Measurements from ENCODE around the gene IL31RA.
A peak's percentile ranks its signal among the peaks of the same experiment; 100 is the strongest.

IL31RA gene

GRCh38 chr5:55860288-55860687, 9.1 kb downstream of the IL31RA start:
- DNase-seq = peak in 1 of 2 donors; percentile 67

GRCh38 chr5:55860709-55861108, 9.6 kb downstream of the IL31RA start:
- DNase-seq = no peak

DNA sequence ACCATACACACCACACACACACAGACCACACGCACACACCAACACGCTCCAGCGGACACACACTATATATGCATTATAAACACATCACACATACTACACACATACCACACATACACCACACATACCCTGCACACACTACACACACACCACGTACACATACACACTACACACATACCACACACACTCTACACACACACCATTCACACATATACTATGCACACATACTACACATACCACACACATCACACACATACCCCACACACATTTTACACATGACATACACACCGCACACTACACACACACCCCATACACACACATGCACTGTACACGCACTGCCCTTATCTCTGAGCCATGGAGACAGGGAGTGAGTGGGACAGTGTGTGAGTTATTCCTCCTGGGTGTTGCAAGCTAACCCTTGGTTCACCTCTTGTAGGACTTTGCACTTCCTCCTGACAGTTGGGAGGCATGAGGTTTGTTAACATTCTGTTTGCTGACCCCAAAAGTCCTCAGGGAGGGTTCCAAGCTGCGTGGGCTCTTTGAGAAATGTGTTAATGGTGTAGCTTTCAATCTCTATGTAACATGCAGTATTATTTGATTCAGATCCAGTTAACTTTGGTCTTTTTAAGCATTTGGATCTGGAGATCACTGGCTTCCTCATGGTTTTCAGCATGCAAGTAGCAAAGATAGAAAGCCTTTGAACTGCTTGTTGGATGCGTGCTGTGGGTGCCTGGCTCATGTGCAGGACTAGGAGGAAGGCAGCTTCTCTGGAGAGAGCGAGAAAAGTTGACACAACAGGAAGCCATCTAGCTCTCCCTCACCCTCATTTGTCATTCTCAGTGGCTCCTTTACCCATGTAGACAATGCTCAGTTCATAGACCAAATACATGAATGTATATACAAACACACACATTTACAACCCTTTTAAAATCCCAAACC, 13.7 kb downstream of the IL31RA start:
- peak; percentile 77 to 78 for DNase-seq

- DNase-seq = peak; percentile 19 to 22
Observed at GRCh38 chr5:55865831-55866230, 14.7 kb downstream of the IL31RA start.

DNA sequence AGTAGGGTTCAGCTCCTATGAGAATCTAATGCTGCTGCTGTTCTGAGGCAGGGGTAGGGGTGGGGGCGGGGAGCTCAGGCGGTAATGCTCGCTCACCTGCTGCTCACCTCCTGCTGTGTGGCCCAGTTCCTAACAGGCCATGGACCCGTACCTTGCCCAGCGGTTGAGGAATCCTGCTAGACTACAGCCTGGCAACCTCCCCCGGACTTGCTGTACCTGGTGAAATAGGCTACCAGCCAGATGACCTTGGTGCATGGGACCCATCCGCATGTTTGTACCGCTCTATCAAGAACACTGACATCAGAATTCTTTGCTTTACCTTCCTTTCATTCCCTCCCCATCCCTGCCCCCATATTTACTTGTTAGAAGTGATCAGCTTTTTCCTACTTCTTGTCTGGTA, 15.3 kb downstream of the IL31RA start:
- DNase-seq = no peak

GRCh38 chr5:55866934-55867333, 15.8 kb downstream of the IL31RA start:
- DNase-seq = no peak

GRCh38 chr5:55868846-55869245, 17.7 kb downstream of the IL31RA start:
- DNase-seq = peak; percentile 83 to 84

DNA sequence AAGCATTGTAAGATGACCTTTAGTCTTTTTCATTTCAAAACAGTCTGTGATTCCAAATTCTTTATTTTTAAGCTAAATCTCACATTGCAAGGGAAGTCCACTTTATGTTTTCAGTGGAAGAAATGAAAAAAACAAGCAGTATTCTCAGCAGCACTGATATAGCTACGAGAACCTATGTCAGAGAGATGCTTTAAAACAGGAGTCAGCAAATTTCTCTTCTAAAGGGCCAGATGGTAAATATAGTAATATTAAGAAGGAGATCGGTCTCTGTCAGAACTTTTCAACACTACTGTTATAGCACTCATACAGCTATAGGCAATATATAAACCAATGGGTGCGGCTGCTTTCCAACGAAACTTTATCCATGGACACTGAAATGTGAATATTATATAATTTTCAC, 18.7 kb downstream of the IL31RA start:
- DNase-seq = no peak

GRCh38 chr5:55873234-55873633, 22.1 kb downstream of the IL31RA start:
- no peak for DNase-seq

GRCh38 chr5:55877655-55878054, 26.5 kb downstream of the IL31RA start:
- no peak for DNase-seq

- no peak for DNase-seq
Observed at GRCh38 chr5:55880453-55880852, 29.3 kb downstream of the IL31RA start.

- DNase-seq = no peak
Observed at GRCh38 chr5:55885359-55885758, 34.2 kb downstream of the IL31RA start.

DNA sequence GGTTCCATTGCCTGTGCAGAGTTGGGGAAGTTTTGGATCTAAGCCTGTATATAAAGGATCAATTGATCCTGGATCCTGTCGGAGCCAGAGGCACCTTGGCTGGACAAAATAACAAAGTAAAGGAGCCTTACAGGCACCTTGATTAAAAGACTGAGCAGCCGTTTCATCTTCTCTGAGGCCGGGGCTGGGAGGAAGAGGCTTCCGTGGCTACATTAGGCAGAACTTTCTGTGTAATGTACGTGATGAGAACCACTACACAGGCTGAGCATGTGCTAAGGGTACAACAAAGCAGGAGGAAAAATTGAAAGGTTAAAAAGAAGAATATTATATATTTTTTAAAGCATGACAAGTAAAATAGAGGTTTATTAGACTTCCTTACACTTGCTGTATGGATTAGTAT, 37.0 kb downstream of the IL31RA start:
- DNase-seq = no peak

DNA sequence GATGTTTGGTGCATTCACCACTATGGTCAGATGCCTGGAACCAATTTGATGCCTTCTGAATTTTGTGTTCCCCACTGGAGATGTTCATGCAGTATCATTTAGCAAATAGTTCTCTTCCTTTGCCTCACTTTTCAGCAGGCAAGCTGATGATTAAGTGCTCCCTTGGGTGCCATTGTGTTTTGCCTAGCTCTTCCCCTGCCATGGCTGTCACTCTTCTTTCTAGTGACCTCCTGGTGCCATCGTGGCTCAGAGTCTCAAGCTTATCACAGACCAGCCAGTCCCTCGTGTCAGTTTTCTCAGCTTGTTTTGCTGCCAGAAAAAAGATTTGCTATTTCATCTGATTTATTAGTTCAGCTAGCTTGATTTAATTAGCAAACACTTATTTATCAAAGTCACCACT, 41.3 kb downstream of the IL31RA start:
- no peak for DNase-seq

GRCh38 chr5:55894135-55894534, 43.0 kb downstream of the IL31RA start:
- DNase-seq = peak; percentile 14 to 21

- no peak for DNase-seq
Observed at GRCh38 chr5:55895346-55895745, 44.2 kb downstream of the IL31RA start.

DNA sequence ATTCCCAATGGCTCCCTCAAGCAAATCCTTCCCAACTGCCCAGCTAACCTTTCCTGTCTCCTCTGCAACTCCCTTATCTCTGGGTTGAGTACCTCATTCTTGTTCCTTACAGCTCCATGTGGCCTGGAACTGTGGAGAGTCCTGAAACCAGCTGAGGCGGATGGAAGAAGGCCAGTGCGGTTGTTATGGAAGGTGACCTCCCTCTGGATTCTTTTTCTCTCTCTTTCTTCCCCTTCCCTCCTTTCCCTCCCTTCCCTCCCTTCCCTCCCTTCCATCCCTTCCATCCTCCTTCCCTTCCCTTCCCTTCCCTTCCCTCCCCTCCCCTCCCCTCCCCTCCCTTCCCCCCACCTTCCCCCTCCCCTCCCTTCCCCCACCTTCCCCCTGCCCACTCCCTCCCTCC, 45.1 kb downstream of the IL31RA start:
- no peak for DNase-seq

GRCh38 chr5:55896663-55897062, 45.5 kb downstream of the IL31RA start:
- DNase-seq = no peak

DNA sequence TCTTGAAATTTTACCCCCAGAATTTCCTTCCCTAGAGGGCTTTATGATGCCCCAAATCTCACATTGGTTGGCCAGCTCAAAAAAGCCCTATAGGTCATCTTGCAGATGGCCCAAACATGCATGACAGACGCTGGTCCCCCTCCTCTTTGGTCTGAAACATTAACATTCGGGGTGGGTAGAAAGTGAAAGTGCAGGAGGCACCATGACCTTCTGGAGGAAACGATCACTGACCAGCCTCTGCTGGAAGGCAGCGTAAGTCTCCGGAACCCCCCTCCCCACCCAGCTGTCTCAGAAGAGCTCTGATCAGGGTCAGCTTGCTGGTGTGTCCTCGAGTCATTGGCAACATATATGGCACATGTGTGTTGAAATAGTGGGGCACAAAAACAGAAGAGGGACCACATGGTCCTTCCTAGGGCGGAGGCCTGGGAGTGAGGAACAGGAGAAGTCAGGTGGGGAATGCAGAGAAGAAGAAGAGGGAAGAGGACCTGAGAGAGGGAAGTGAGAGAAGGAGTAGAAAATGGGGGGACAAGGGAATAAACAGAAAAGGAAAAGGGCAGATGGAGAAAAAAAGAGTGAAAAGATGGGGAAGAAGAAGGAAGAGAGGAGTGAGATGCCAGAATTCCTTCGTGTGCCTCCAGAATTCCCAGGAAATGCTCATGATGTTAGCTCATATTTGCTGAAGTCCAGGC, 46.2 kb downstream of the IL31RA start:
- DNase-seq = no peak

DNA sequence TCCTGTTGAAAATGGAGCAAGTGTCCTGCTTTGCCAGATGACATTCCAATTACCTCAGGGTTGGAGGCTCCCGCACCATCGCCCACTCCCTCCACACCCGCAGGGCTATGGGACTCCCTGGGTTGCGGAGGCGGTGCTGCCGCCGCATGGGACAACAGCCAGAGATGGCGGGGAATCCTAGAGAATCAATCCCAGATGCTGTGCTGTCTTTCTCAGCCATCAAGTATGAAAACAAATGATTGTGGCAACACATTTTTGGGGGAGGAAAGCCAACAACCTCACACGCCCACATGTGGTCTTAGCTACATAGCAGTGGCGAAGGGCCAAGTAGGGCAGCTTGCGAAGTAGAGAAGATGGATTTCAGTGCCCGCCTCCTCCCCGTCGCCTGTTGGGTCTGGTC, 46.7 kb downstream of the IL31RA start:
- DNase-seq = peak; percentile 35 to 52

- no peak for DNase-seq
Observed at GRCh38 chr5:55899344-55899743, 48.2 kb downstream of the IL31RA start.

DNA sequence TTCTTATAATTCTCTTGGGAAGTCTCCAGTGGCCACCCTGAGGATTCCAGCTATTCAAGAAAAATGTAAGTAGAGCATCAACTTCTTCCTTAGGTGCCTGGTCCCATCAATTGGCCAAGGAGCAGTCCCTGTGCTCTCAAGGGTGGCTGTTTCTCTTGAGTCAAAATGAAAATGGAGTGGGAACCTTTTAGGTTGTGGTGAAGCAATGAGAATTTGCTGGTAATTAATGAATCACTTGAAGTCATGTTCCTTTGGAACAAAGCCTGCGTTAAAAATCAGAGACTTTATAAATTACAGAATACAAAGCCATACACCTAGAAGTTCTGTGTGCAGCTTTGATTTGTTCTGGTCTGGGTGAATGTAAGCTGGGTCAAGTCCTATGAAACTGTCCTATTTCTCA, 48.9 kb downstream of the IL31RA start:
- DNase-seq = no peak

DNA sequence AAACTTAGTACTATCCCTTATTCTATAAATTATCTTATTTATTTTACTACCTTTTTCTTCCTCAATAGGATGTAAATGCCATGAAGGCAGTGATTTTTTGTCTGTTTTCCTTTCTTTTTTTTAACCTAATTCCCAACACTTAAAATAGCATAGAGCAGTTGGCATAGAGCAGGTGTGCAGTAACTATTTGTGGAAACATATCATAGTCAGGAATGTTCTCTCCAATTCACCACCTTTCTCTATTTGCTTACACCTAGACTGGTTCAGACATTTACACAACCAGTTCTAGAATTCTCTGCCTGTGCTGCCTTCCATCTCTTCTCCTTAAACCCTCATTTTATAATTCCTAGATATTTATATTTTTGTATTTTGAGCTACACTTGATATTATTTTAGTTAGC, 49.6 kb downstream of the IL31RA start:
- no peak for DNase-seq

GRCh38 chr5:55902696-55903095, 51.5 kb downstream of the IL31RA start:
- no peak for DNase-seq
